DOHH2 (cell line): ENCODE measurements around the gene TTC7B.

Experiments used
- CTCF ChIP-seq: fragments of 200-600 bp; sonication (generic); IDR thresholded peaks from one replicate; pipeline ENCODE4 v1.5.1; 2014; ENCODE audit warnings: antibody characterized with exemption, mild to moderate bottlenecking, low read depth, low read length; ENCODE audit not compliant: poor library complexity, severe bottlenecking
- EZH2phosphoT487 ChIP-seq: fragments of 200-600 bp; sonication (generic); IDR thresholded peaks from 2 replicates; pipeline ENCODE4 v1.6.1; 2017; ENCODE audit warnings: borderline replicate concordance, mild to moderate bottlenecking, antibody characterized with exemption, low read length, moderate library complexity, mixed read lengths

- TF ChIP-seq CTCF, result no peak
- TF ChIP-seq EZH2phosphoT487, result no peak
These were observed 32.9 kb downstream of the TTC7B start for GRCh38 chr14:90783344-90783743.
